H9 (cell line): ENCODE measurements around the gene DNAJC1. TPM values are rescaled to one million over a fixed set of nuclear protein-coding genes. Genes with fewer than 3 reads are reported as not detected.
"Not testable (repeated sequence)": the region's sequence is repeated elsewhere in the genome, so short reads cannot be mapped to it uniquely, and the experiment has no call there.

ENCODE experiments used
- DNase-seq: peaks from one replicate; pipeline ENCODE4 v3.0.0-alpha.2; 2017
- H2AFZ ChIP-seq: one replicate; pipeline ENCODE4 v1.6.1; 2013; ENCODE audit warnings: mild to moderate bottlenecking, low read length, control low read depth, moderate library complexity
- H2AK5ac ChIP-seq: 2 replicates; pipeline ENCODE4 v1.6.1; 2013; ENCODE audit warnings: low read length, control low read depth, mixed read lengths; ENCODE audit not compliant: insufficient read length
- H2BK120ac ChIP-seq: one replicate; pipeline ENCODE4 v1.6.1; 2013; ENCODE audit warnings: low read depth, mild to moderate bottlenecking, low read length, control low read depth, inconsistent platforms; ENCODE audit not compliant: poor library complexity, severe bottlenecking
- H2BK12ac ChIP-seq: 2 replicates; pipeline ENCODE4 v1.6.1; 2013; ENCODE audit warnings: low read length, control low read depth, mixed read lengths, low read depth; ENCODE audit not compliant: insufficient read length
- H2BK15ac ChIP-seq: 2 replicates; pipeline ENCODE4 v1.6.1; 2013; ENCODE audit warnings: low read depth, low read length, control low read depth
- H2BK20ac ChIP-seq: one replicate; pipeline ENCODE4 v1.6.1; 2013; ENCODE audit warnings: low read depth, mild to moderate bottlenecking, low read length, control low read depth, inconsistent platforms; ENCODE audit not compliant: poor library complexity, severe bottlenecking
- H2BK5ac ChIP-seq: 2 replicates; pipeline ENCODE4 v1.6.1; 2013; ENCODE audit warnings: low read length, control low read depth, mixed read lengths; ENCODE audit not compliant: insufficient read length
- H3K14ac ChIP-seq: 2 replicates; pipeline ENCODE4 v1.6.1; 2013; ENCODE audit warnings: low read length, control low read depth; ENCODE audit not compliant: insufficient read depth
- H3K18ac ChIP-seq: 2 replicates; pipeline ENCODE4 v1.6.1; 2013; ENCODE audit warnings: low read depth, mild to moderate bottlenecking, mixed read lengths, low read length, control low read depth; ENCODE audit not compliant: insufficient read length
- H3K23ac ChIP-seq: 2 replicates; pipeline ENCODE4 v1.6.1; 2013; ENCODE audit warnings: low read length, control low read depth, mixed read lengths, low read depth; ENCODE audit not compliant: insufficient read length
- H3K23me2 ChIP-seq: 2 replicates; pipeline ENCODE4 v1.6.1; 2013; ENCODE audit warnings: low read depth, mild to moderate bottlenecking, mixed read lengths, low read length, control low read depth; ENCODE audit not compliant: insufficient read length, poor library complexity, severe bottlenecking
- H3K27ac ChIP-seq: 2 replicates; pipeline ENCODE4 v1.5.1; 2013; ENCODE audit warnings: low read length, control low read depth, mixed read lengths, low read depth; ENCODE audit not compliant: insufficient read length
- H3K27me3 ChIP-seq: 2 replicates; pipeline ENCODE4 v1.6.1; 2013; ENCODE audit warnings: low read length, control low read depth, inconsistent platforms; ENCODE audit not compliant: insufficient read depth
- H3K4ac ChIP-seq: 2 replicates; pipeline ENCODE4 v1.6.1; 2013; ENCODE audit warnings: low read depth, mild to moderate bottlenecking, control low read depth, inconsistent platforms, low read length, moderate library complexity
- H3K4me1 ChIP-seq: 2 replicates; pipeline ENCODE4 v1.6.1; 2013; ENCODE audit warnings: low read length, control low read depth, inconsistent platforms; ENCODE audit not compliant: insufficient read depth
- H3K4me2 ChIP-seq: 2 replicates; pipeline ENCODE4 v1.6.1; 2013; ENCODE audit warnings: low read length, control low read depth, mixed read lengths; ENCODE audit not compliant: insufficient read length, insufficient read depth
- H3K56ac ChIP-seq: 2 replicates; pipeline ENCODE4 v1.6.1; 2013; ENCODE audit warnings: low read depth, mild to moderate bottlenecking, mixed read lengths, low read length, control low read depth; ENCODE audit not compliant: insufficient read length
- H3K79me1 ChIP-seq: 2 replicates; pipeline ENCODE4 v1.6.1; 2013; ENCODE audit warnings: low read depth, mild to moderate bottlenecking, moderate library complexity, low read length, control low read depth, inconsistent platforms; ENCODE audit not compliant: insufficient read depth, poor library complexity, severe bottlenecking
- H3K79me2 ChIP-seq: 2 replicates; pipeline ENCODE4 v1.6.1; 2013; ENCODE audit warnings: low read length, control low read depth, inconsistent platforms; ENCODE audit not compliant: insufficient read depth
- H3K9ac ChIP-seq: 2 replicates; pipeline ENCODE4 v1.6.1; 2013; ENCODE audit warnings: low read length, control low read depth, mixed read lengths; ENCODE audit not compliant: insufficient read length; ENCODE audit errors: extremely low read depth
- H3K9me3 ChIP-seq: one replicate; pipeline ENCODE4 v1.6.1; 2013; ENCODE audit warnings: low read depth, low read length, inconsistent platforms; ENCODE audit not compliant: control insufficient read depth
- H3T11ph ChIP-seq: one replicate; pipeline ENCODE4 v1.6.1; 2013; ENCODE audit warnings: mild to moderate bottlenecking, low read length, control low read depth, inconsistent platforms
- H4K20me1 ChIP-seq: one replicate; pipeline ENCODE4 v1.6.1; 2013; ENCODE audit not compliant: control insufficient read depth, insufficient read length, insufficient read depth
- H4K5ac ChIP-seq: 2 replicates; pipeline ENCODE4 v1.6.1; 2013; ENCODE audit warnings: low read depth, mild to moderate bottlenecking, mixed read lengths, low read length, control low read depth; ENCODE audit not compliant: insufficient read length
- H4K8ac ChIP-seq: replicated peaks from 2 replicates; pipeline ENCODE4 v1.6.1; 2013; ENCODE audit warnings: low read length, control low read depth, mixed read lengths, low read depth; ENCODE audit not compliant: insufficient read length
- H4K91ac ChIP-seq: 2 replicates; pipeline ENCODE4 v1.6.1; 2013; ENCODE audit warnings: low read depth, mild to moderate bottlenecking, moderate library complexity, mixed read lengths, low read length, control low read depth; ENCODE audit not compliant: insufficient read length
- H3K27ac Mint-ChIP-seq, 3 experiments: 2 replicates in 2 of 3; 3 replicates in 1 of 3; pipeline ENCODE4 v1.8.0; 2020 to 2021; ENCODE audit warnings: mixed read lengths in 3 of 3, mild to moderate bottlenecking in 1 of 3, moderate library complexity in 1 of 3
- H3K27me3 Mint-ChIP-seq: 2 replicates; pipeline ENCODE4 v1.8.0; 2021; ENCODE audit warnings: low read depth, mild to moderate bottlenecking, moderate library complexity, mixed read lengths
- H3K36me3 Mint-ChIP-seq, 3 experiments: 2 replicates in 2 of 3; 3 replicates in 1 of 3; pipeline ENCODE4 v1.8.0; 2020 to 2021; ENCODE audit warnings: low read depth in 3 of 3, mixed read lengths in 3 of 3; ENCODE audit not compliant: insufficient read depth in 1 of 3
- H3K4me1 Mint-ChIP-seq, 2 experiments: 2 replicates each; pipeline ENCODE4 v1.8.0; 2020; ENCODE audit warnings: mixed read lengths in 2 of 2
- H3K4me3 Mint-ChIP-seq, 2 experiments: 2 replicates in 1 of 2; 3 replicates in 1 of 2; pipeline ENCODE4 v1.8.0; 2020 to 2021; ENCODE audit warnings: mild to moderate bottlenecking in 2 of 2, mixed read lengths in 2 of 2, moderate library complexity in 1 of 2
- H3K9me3 Mint-ChIP-seq, 2 experiments: 2 replicates in 1 of 2; 3 replicates in 1 of 2; pipeline ENCODE4 v1.8.0; 2020; ENCODE audit warnings: mild to moderate bottlenecking in 2 of 2, mixed read lengths in 2 of 2, moderate library complexity in 1 of 2
- WGBS: extraction: QIAGEN DNeasy Blood & Tissue Kit; methylation state at CpG from one replicate; pipeline ENCODE4 v1.1.7; 2013; ENCODE audit warnings: missing lambda C conversion rate, low lambda C conversion rate, mixed read lengths; ENCODE audit not compliant: insufficient read length; ENCODE audit errors: extremely low coverage; 5-methylcytosine and 5-hydroxymethylcytosine counted together
- total RNA-seq: library from RNA; stranded (reverse); gene quantifications from 2 replicates; pipeline ENCODE4 v1.2.1, GENCODE V29; 2021

Gene DNAJC1
- total RNA-seq, 1 experiment from 2014 or later = 11.2 TPM

DNA sequence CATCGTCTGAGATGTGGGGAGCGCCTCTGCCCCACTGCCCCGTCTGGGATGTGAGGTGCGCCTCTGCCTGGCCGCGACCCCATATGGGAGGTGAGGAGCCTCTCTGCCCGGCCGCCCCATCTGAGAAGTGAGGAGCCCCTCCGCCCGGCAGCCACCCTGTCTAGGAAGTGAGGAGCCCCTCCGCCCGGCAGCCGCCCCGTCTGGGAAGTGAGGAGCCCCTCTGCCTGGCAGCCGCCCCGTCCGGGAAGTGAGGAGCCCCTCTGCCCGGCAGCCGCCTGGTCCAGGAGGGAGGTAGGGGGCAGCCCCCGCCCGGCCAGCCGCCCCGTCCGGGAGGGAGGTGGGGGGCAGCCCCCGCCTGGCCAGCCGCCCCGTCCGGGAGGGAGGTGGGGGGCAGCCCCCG, 166.0 kb downstream of the DNAJC1 start:
- not testable (repeated sequence) for H4K5ac ChIP-seq, H3K56ac ChIP-seq, H3K9ac ChIP-seq, H2BK120ac ChIP-seq, H2AFZ ChIP-seq, H3K27ac Mint-ChIP-seq, H3K18ac ChIP-seq, H3K27me3 Mint-ChIP-seq, H4K8ac ChIP-seq, H3K14ac ChIP-seq, H3K4ac ChIP-seq, DNase-seq, H4K20me1 ChIP-seq, H3K4me1 Mint-ChIP-seq, H3K4me1 ChIP-seq, H2AK5ac ChIP-seq, H3K4me2 ChIP-seq, H2BK20ac ChIP-seq, H4K91ac ChIP-seq, H3K4me3 Mint-ChIP-seq, H3K23ac ChIP-seq, H3K23me2 ChIP-seq, H3K79me1 ChIP-seq, H2BK12ac ChIP-seq, H2BK5ac ChIP-seq, H2BK15ac ChIP-seq, H3T11ph ChIP-seq, H3K27me3 ChIP-seq, H3K27ac ChIP-seq, H3K79me2 ChIP-seq
- peaks cover 23% of the 10 kb centered on the region for H3K9me3 ChIP-seq
- Mint-ChIP-seq H3K36me3 (peaks cover 56 to 61% (median 60%) of the 10 kb centered on the region in 3 experiments), H3K9me3 (peaks cover 61 to 65% of the 10 kb centered on the region in 2 experiments)
- no CpG with 5 or more reads among the region's 29 CpGs for WGBS

DNA sequence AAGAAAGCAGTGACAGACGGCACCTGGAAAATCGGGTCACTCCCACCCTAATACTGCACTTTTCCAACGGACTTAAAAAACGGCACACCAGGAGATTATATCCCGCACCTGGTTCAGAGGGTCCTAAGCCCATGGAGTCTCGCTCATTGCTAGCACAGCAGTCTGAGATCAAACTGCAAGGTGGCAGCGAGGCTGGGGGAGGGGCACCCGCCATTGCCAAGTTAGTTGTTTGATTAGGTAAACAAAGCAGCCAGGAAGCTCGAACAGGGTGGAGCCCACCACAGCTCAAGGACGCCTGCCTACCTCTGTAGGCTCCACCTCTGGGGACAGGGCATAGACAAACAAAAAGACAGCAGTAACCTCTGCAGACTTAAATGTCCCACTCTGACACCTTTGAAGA, 169.0 kb downstream of the DNAJC1 start:
- H2BK15ac ChIP-seq, H3K4ac ChIP-seq, H3K23me2 ChIP-seq, H3K9ac ChIP-seq, H3K18ac ChIP-seq, H3K27ac ChIP-seq, H3K79me1 ChIP-seq, H3K4me2 ChIP-seq, H4K20me1 ChIP-seq, H2BK20ac ChIP-seq, H3K79me2 ChIP-seq, H3K4me1 ChIP-seq, H3K56ac ChIP-seq, H3K4me1 Mint-ChIP-seq, H3K14ac ChIP-seq, H4K5ac ChIP-seq, H3K4me3 Mint-ChIP-seq, H2BK12ac ChIP-seq, H3K27me3 ChIP-seq, H2BK5ac ChIP-seq, H3K23ac ChIP-seq, H4K8ac ChIP-seq, H2AK5ac ChIP-seq, H3T11ph ChIP-seq, H2BK120ac ChIP-seq, H3K27me3 Mint-ChIP-seq, H2AFZ ChIP-seq, H3K27ac Mint-ChIP-seq, H4K91ac ChIP-seq, DNase-seq: not testable (repeated sequence)
- peaks cover 23% of the 10 kb centered on the region for H3K9me3 ChIP-seq
- Mint-ChIP-seq H3K36me3 (peaks cover 68 to 80% (median 73%) of the 10 kb centered on the region in 3 experiments), H3K9me3 (peaks cover 82 to 86% of the 10 kb centered on the region in 2 experiments)
- no CpG with 5 or more reads among the region's 10 CpGs for WGBS
